A549 (cell line): ENCODE results near the gene DOK1.

Source experiments
- KDM1A ChIP-seq: fragments of 200-600 bp; sonication (generic); IDR thresholded peaks from 2 replicates; pipeline ENCODE4 v1.6.1; 2016; ENCODE audit warnings: low read depth, mild to moderate bottlenecking
- MAFK ChIP-seq: fragments of 450-650 bp; IDR thresholded peaks from 2 replicates; pipeline ENCODE4 v1.6.1; 2014; ENCODE audit not compliant: partially characterized antibody
- NPAS2 ChIP-seq: fragments of 250-450 bp; sonication (Bioruptor Pico); IDR thresholded peaks from 2 replicates; pipeline ENCODE4 v1.8.0; 2022; ENCODE audit warnings: mild to moderate bottlenecking, moderate library complexity, borderline replicate concordance
- POLR2A ChIP-seq: IDR thresholded peaks from 2 replicates; pipeline ENCODE4 v1.6.1; 2012; ENCODE audit warnings: mild to moderate bottlenecking, low read length
- TP53 ChIP-seq: fragments of 250-450 bp; sonication (Bioruptor Pico); IDR thresholded peaks from 2 replicates; pipeline ENCODE4 v1.5.0; 2021; ENCODE audit warnings: mild to moderate bottlenecking, moderate library complexity
- TF ChIP-seq, protein P1 (sequence below): fragments of >200 bp; sonication (Bioruptor Twin); formaldehyde crosslinking; IDR thresholded peaks from 3 replicates; pipeline ENCODE4 v1.5.1; 2016

DNA sequence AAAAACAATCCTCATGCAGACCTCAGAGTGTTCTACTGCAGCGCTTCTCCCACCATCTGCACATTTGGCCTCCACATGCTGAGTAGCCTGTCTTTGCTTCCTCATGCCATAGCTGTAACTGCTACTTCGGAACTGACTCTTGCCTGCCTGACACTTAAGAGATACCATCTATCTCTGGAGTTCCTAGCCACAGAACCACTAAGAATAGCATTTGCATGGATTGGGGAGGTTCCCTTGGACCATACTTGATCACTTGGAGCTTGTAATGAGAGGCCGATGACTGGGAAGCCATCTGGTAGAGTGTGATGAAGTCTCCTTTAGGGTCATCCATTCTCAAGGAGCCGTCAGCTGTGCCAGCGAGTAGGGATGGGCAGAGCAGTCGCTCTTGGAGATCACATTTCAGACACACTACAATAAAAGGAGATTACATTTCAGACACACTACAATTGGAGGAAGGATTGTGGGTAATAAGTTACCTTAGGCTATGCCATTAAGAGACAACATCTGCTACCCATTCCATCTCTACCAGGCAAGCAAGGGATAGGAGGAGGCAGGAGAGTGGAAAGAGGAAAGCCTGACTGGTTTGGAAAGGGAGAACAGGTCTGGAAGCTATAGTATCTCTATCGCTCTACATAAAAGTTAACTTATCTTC lies 21.8 kb downstream of the DOK1 start:
- TF ChIP-seq POLR2A (no peak), MAFK (no peak), NPAS2 (CRISPR knock-in tag) (no peak), KDM1A (no peak), TP53 (CRISPR knock-in tag) (no peak)
- TF ChIP-seq, protein P1, sequence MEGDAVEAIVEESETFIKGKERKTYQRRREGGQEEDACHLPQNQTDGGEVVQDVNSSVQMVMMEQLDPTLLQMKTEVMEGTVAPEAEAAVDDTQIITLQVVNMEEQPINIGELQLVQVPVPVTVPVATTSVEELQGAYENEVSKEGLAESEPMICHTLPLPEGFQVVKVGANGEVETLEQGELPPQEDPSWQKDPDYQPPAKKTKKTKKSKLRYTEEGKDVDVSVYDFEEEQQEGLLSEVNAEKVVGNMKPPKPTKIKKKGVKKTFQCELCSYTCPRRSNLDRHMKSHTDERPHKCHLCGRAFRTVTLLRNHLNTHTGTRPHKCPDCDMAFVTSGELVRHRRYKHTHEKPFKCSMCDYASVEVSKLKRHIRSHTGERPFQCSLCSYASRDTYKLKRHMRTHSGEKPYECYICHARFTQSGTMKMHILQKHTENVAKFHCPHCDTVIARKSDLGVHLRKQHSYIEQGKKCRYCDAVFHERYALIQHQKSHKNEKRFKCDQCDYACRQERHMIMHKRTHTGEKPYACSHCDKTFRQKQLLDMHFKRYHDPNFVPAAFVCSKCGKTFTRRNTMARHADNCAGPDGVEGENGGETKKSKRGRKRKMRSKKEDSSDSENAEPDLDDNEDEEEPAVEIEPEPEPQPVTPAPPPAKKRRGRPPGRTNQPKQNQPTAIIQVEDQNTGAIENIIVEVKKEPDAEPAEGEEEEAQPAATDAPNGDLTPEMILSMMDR: no peak
